ENCODE results near the gene FKBP1A. TPM values are rescaled to one million over a fixed set of nuclear protein-coding genes. Genes with fewer than 3 reads are reported as not detected.

FKBP1A gene
- total and polyA plus RNA-seq, 2 donors (not counting 3 experiments of a cell fraction or from before 2014, with no cell fraction given), result 968 to 1,972 TPM

- H2AFZ ChIP-seq (ENCODE audit: low read depth, low read length), result no peak overlapping the region
- TF ChIP-seq POLR2AphosphoS5 (IDR thresholded peaks at IDR 0.05; ENCODE audit: insufficient read depth, low read depth, low read length) (peak; percentile 19), JUN (IDR thresholded peaks at IDR 0.05; ENCODE audit: borderline replicate concordance, insufficient read depth, insufficient read length, low read depth) (no peak), GATA2 (IDR thresholded peaks at IDR 0.05; ENCODE audit: insufficient read depth, insufficient read length, low read depth, low read length) (no peak), MYC (IDR thresholded peaks at IDR 0.05; ENCODE audit: low read depth, low read length) (no peak), FOS (IDR thresholded peaks at IDR 0.05; ENCODE audit: borderline replicate concordance, insufficient read depth, low read length) (no peak), EZH2 (IDR thresholded peaks at IDR 0.05; ENCODE audit: borderline replicate concordance, low read depth, low read length, severe bottlenecking) (no peak), POLR2A (IDR thresholded peaks at IDR 0.05; ENCODE audit: low read depth, low read length) (peak; percentile 23), MAX (IDR thresholded peaks at IDR 0.05; ENCODE audit: insufficient read depth, insufficient read length) (no peak)
- TF ChIP-seq, protein P1, sequence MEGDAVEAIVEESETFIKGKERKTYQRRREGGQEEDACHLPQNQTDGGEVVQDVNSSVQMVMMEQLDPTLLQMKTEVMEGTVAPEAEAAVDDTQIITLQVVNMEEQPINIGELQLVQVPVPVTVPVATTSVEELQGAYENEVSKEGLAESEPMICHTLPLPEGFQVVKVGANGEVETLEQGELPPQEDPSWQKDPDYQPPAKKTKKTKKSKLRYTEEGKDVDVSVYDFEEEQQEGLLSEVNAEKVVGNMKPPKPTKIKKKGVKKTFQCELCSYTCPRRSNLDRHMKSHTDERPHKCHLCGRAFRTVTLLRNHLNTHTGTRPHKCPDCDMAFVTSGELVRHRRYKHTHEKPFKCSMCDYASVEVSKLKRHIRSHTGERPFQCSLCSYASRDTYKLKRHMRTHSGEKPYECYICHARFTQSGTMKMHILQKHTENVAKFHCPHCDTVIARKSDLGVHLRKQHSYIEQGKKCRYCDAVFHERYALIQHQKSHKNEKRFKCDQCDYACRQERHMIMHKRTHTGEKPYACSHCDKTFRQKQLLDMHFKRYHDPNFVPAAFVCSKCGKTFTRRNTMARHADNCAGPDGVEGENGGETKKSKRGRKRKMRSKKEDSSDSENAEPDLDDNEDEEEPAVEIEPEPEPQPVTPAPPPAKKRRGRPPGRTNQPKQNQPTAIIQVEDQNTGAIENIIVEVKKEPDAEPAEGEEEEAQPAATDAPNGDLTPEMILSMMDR (IDR thresholded peaks at IDR 0.05; ENCODE audit: extremely low read depth in 1 of 2, insufficient read depth in 1 of 2, low read depth in 1 of 2, low read length in 2 of 2), result no peak
- peaks cover 92% of the 10 kb centered on the region for H3K4me1 ChIP-seq (ENCODE audit: control insufficient read depth, extremely low read depth, insufficient read depth, low read length)
- no peaks in the 10 kb centered on the region for H3K9me3 ChIP-seq (replicated peaks; ENCODE audit: control insufficient read depth, insufficient read depth, low read length)
- FAIRE-seq (peak; percentile 61), DNase-seq (ENCODE audit: low read depth, low spot score) (peak; percentile 79)
- no TSS peak for BruUV-seq (replicated peaks)
- H3K4me2 ChIP-seq (ENCODE audit: insufficient read depth, low read length), result peak overlapping the region; percentile 13
- H4K20me1 ChIP-seq (replicated peaks; ENCODE audit: control insufficient read depth, extremely low read depth, insufficient read depth, low read length), result peaks cover 3% of the 10 kb centered on the region
- intact Hi-C loops (cut with micrococcal nuclease) (loop anchor here (1.0 to 2.0 kb wide), 3 partner anchors 18 to 64 kb away; no protein-coding TSS in a partner anchor), dilution Hi-C loops (cut with MboI; ENCODE audit: extremely low pct_ligation_motif_present, low sequenced_read_pairs) (no loop called here)
- H3K27ac ChIP-seq (ENCODE audit: insufficient read depth, low read depth, low read length), result peak overlapping the region; percentile 83
- H3K4me3 ChIP-seq (replicated peaks in 1 of 3; ENCODE audit: insufficient read depth in 1 of 3, low read depth in 1 of 3, low read length in 3 of 3), result no peak overlapping the region
- peaks cover 19 to 24% of the 10 kb centered on the region in 2 experiments for H3K36me3 ChIP-seq (ENCODE audit: control insufficient read depth in 2 of 2, extremely low read depth in 1 of 2, insufficient read depth in 2 of 2, low read length in 2 of 2)
- CTCF ChIA-PET, result interaction anchor here (0.9 to 2.9 kb wide), 6 partner anchors 18 to 64 kb away, joined by 3 to 22 read pairs (median 6); no protein-coding TSS in a partner anchor
- H3K9ac ChIP-seq (replicated peaks; ENCODE audit: extremely low read depth, insufficient read depth, low read length), result peak overlapping the region; percentile 0
- POLR2A ChIA-PET, result interaction anchor here (0.6 to 1.9 kb wide), 2 partner anchors 17 to 59 kb away, joined by 3 to 4 read pairs; no protein-coding TSS in a partner anchor
- H3K27me3 ChIP-seq (ENCODE audit: control insufficient read depth in 2 of 2, insufficient read depth in 2 of 2, low read length in 2 of 2), result no peaks in the 10 kb centered on the region
- H3K79me2 ChIP-seq (ENCODE audit: control insufficient read depth, insufficient read depth, low read length), result peaks cover 94% of the 10 kb centered on the region
- H3K9me1 ChIP-seq (replicated peaks; ENCODE audit: control insufficient read depth, extremely low read depth, insufficient read depth, low read length), result no peaks in the 10 kb centered on the region
Measured at GRCh38 chr20:1373614-1374013, 19.2 kb downstream of the FKBP1A start.

Measured in endothelial cell of umbilical vein (primary cell).